ENCODE measurements around the gene COLQ.

The COLQ gene

GRCh38 chr3:15520185-15520584, 1.3 kb downstream of the COLQ start:
- H3K27ac ChIP-seq (ENCODE audit: low read depth, low read length) = no peak overlapping the region
- H3K27me3 ChIP-seq (ENCODE audit: insufficient read depth, low read length) = peaks cover 6% of the 10 kb centered on the region

DNA sequence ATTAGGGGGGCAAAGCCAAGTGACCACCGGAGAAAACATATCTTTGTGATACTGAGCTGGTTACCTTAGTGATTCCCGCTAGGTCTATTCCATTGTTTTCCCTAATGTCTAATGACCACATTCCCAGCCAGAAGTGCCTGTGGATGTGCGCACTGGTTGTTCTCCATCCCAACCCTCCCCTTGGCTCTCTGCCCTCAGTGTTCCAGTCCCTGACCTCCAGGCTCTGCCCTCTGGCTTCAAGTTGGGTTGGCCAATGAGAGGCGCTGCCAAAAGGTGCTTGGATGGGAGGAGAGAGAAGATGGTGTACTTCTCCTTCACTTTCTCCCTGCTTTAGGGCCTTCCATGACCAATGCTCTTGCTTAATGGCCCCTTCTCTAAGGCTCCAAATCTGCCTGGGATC, 2.4 kb downstream of the COLQ start:
- no peaks in the 10 kb centered on the region for H3K36me3 ChIP-seq (ENCODE audit: insufficient read depth, low read length)
- 95% methylated on average over 3 of the region's 4 CpGs for WGBS
- no peaks in the 10 kb centered on the region; the same call in 1 of the 2 replicates for H3K27me3 ChIP-seq (ENCODE audit: insufficient read depth, low read length)
- H3K9me3 ChIP-seq (ENCODE audit: insufficient read depth, low read depth, low read length) = no peaks in the 10 kb centered on the region
- peaks cover 13% of the 10 kb centered on the region for H3K4me1 ChIP-seq (ENCODE audit: insufficient read depth, low read length)
- H3K9ac ChIP-seq (ENCODE audit: low read depth, low read length) = no peak overlapping the region
- H3K4me3 ChIP-seq (ENCODE audit: low read length) = no peak overlapping the region
- H3K27ac ChIP-seq (ENCODE audit: low read depth, low read length) = no peak overlapping the region

More at GRCh38 chr3:15520185-15520584, 1.3 kb downstream of the COLQ start:
- Histone ChIP-seq H3K4me1 (ENCODE audit: insufficient read depth, low read length) (peaks cover 13% of the 10 kb centered on the region), H3K9ac (ENCODE audit: low read depth, low read length) (no peak overlapping the region), H3K4me3 (ENCODE audit: low read length) (no peak overlapping the region), H3K9me3 (ENCODE audit: insufficient read depth, low read depth, low read length) (no peaks in the 10 kb centered on the region), H3K36me3 (ENCODE audit: insufficient read depth, low read length) (no peaks in the 10 kb centered on the region)
- WGBS = 68% methylated on average over 3 of the region's 3 CpGs

- Histone ChIP-seq H3K9me3 (ENCODE audit: insufficient read depth, low read depth, low read length) (no peaks in the 10 kb centered on the region), H3K4me1 (ENCODE audit: insufficient read depth, low read length) (no peaks in the 10 kb centered on the region), H3K36me3 (ENCODE audit: insufficient read depth, low read length) (no peaks in the 10 kb centered on the region), H3K9ac (ENCODE audit: low read depth, low read length) (no peak overlapping the region), H3K4me3 (ENCODE audit: low read length) (no peak overlapping the region), H3K27ac (ENCODE audit: low read depth, low read length) (no peak overlapping the region), H3K27me3 (ENCODE audit: insufficient read depth, low read length) (no peaks in the 10 kb centered on the region)
- WGBS = 96% methylated on average over 3 of the region's 4 CpGs
Observed at GRCh38 chr3:15514663-15515340, 6.7 kb downstream of the COLQ start.

DNA sequence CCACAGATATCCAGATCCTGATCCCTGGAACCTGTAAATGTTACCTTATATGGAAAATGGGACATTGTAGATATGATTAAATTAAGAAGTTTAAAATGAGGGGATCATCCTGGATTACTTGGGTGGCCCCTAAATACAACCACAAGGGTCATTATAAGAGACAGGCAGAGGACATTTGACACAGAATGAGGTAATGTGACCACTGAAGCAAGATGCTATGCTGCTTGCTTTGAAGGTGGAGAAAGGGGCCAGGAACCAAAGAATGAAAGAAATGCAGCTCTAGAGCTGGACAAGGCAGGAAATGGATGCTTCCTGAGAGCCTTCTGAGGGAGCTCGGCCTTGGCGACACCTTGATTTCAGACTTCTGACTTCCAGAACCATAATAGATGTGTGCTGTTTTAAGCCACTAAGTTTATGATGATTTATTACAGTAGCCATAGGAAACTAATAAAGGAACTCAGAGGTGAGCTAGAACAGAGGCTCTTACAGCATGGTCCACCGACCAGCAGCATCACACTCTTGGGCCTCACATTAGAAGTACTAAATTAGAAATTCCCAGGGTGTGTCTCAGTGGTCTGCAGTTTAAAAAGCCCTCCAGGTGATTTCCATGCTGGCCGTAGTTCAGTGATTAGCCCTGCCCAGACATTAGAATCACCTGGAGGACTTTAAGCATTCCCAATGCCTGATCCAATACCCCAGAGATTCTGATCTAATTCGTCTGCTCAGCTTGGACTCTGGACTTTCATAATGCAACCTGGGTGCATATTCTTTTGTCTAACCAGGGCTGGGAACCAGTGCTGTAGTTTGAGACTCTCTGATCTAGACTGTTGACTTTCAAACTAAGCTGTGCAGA, 7.5 kb downstream of the COLQ start:
- H3K27ac ChIP-seq (ENCODE audit: low read depth, low read length) = no peak overlapping the region
- no peaks in the 10 kb centered on the region for H3K36me3 ChIP-seq (ENCODE audit: insufficient read depth, low read length)
- H3K4me3 ChIP-seq (ENCODE audit: low read length) = no peak overlapping the region
- H3K9ac ChIP-seq (ENCODE audit: low read depth, low read length) = no peak overlapping the region
- 91% methylated on average over 5 of the region's 5 CpGs for WGBS
- H3K27me3 ChIP-seq (ENCODE audit: insufficient read depth, low read length) = no peaks in the 10 kb centered on the region
- H3K9me3 ChIP-seq (ENCODE audit: insufficient read depth, low read depth, low read length) = no peaks in the 10 kb centered on the region
- no peaks in the 10 kb centered on the region for H3K4me1 ChIP-seq (ENCODE audit: insufficient read depth, low read length)

DNA sequence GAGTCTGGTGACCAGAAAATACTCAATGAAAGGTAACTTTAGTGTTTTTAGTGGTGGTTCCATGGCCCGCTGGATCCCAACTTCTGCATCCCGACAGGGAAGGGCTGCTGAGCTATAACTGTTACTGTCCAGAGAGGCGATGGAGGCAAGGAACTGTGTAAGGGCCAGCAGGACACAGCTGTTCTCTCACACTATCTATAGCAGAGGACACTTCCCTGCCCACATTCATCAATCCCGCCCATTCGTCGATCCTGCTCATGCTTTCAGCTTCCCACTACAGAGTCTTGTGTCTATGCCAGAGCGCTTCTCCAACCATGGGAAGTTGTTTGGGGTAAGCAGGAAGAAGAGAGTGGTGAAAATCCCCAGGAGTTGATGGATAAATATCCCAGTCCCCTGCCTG, 8.4 kb downstream of the COLQ start:
- Histone ChIP-seq H3K9me3 (ENCODE audit: insufficient read depth, low read depth, low read length) (no peaks in the 10 kb centered on the region), H3K9ac (ENCODE audit: low read depth, low read length) (no peak overlapping the region), H3K27ac (ENCODE audit: low read depth, low read length) (no peak overlapping the region), H3K4me3 (ENCODE audit: low read length) (no peak overlapping the region), H3K36me3 (ENCODE audit: insufficient read depth, low read length) (no peaks in the 10 kb centered on the region), H3K27me3 (ENCODE audit: insufficient read depth, low read length) (no peaks in the 10 kb centered on the region), H3K4me1 (ENCODE audit: insufficient read depth, low read length) (no peaks in the 10 kb centered on the region)
- 90% methylated on average over 6 of the region's 7 CpGs for WGBS

DNA sequence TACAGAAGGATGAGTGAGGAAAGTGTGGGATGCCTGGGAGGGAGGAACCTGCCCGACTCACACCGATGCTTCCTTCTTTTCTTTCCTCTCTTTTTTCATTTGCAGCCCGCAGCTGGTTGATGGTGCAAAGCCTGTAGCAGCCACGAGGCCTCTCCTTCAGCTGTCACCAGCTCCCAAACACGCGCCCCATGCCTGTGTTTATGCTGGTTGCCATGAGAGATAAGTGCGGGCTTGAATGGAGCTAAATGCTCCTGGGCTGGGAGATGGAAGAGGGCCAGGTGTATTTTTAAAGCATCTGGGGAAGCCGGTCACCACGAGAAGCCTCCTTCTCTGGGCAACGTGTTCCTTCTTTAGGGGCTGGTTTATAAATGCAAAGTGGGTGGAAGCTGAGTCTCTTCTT, 9.3 kb downstream of the COLQ start:
- Histone ChIP-seq H3K4me3 (ENCODE audit: low read length) (no peak overlapping the region), H3K36me3 (ENCODE audit: insufficient read depth, low read length) (no peaks in the 10 kb centered on the region), H3K4me1 (ENCODE audit: insufficient read depth, low read length) (no peaks in the 10 kb centered on the region), H3K27me3 (ENCODE audit: insufficient read depth, low read length) (no peaks in the 10 kb centered on the region), H3K9ac (ENCODE audit: low read depth, low read length) (no peak overlapping the region), H3K9me3 (ENCODE audit: insufficient read depth, low read depth, low read length) (no peaks in the 10 kb centered on the region), H3K27ac (ENCODE audit: low read depth, low read length) (no peak overlapping the region)
- WGBS = 91% methylated on average over 10 of the region's 10 CpGs

DNA sequence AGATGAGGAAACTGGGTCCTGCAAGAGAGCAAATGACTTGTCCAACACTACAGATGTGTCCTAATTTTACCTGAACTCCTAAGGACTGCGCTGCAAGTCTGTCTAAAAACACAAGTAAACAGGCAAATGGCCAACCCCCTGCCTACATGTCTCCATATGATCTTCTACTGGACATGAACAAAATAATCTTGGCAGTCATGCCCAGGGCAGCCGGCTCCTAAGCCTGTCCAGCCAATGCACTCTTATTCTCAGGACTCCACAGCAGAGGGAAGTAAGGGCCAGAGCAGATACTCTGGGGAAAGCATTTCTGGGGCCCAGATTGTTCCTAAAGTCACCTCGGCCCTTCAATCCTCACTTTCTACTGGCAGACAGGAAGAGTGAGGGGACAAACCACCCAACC, 10.3 kb downstream of the COLQ start:
- no peaks in the 10 kb centered on the region for H3K36me3 ChIP-seq (ENCODE audit: insufficient read depth, low read length)
- H3K9ac ChIP-seq (ENCODE audit: low read depth, low read length) = no peak overlapping the region
- H3K27me3 ChIP-seq (ENCODE audit: insufficient read depth, low read length) = no peaks in the 10 kb centered on the region
- 93% methylated on average over 3 of the region's 3 CpGs for whole genome bisulfite sequencing
- H3K27ac ChIP-seq (ENCODE audit: low read depth, low read length) = no peak overlapping the region
- no peaks in the 10 kb centered on the region for H3K4me1 ChIP-seq (ENCODE audit: insufficient read depth, low read length)
- H3K4me3 ChIP-seq (ENCODE audit: low read length) = no peak overlapping the region
- no peaks in the 10 kb centered on the region for H3K9me3 ChIP-seq (ENCODE audit: insufficient read depth, low read depth, low read length)

- no peak overlapping the region for H3K9ac ChIP-seq (ENCODE audit: low read depth, low read length)
- H3K4me3 ChIP-seq (ENCODE audit: low read length) = no peak overlapping the region
- H3K9me3 ChIP-seq (ENCODE audit: insufficient read depth, low read depth, low read length) = no peaks in the 10 kb centered on the region
- no peaks in the 10 kb centered on the region for H3K36me3 ChIP-seq (ENCODE audit: insufficient read depth, low read length)
- H3K27ac ChIP-seq (ENCODE audit: low read depth, low read length) = no peak overlapping the region
- no peaks in the 10 kb centered on the region for H3K27me3 ChIP-seq (ENCODE audit: insufficient read depth, low read length)
- H3K4me1 ChIP-seq (ENCODE audit: insufficient read depth, low read length) = no peaks in the 10 kb centered on the region
- 74% methylated on average over 3 of the region's 3 CpGs for WGBS
Observed at GRCh38 chr3:15510493-15510892, 11.0 kb downstream of the COLQ start.

DNA sequence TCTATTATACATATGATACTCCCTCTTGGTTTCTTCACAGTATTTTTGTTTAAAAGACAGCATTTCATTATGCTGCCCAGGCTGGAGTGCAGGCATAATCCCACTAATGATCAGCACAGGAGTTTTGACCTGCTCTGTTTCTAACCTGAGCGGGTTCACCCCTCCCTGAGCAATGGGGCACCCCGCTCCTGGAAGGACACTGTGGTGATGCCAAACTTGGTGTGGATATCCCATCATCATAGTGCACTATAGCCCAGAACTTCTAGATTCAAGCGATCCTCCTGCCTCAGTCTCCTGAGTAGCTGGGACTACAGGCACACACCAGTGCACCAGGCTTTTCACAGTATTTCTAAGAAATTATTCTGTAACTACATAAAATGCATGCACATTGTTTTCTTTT, 14.9 kb downstream of the COLQ start:
- WGBS = 90% methylated on average over 3 of the region's 3 CpGs
- Histone ChIP-seq H3K4me3 (ENCODE audit: low read length) (no peak overlapping the region), H3K27me3 (ENCODE audit: insufficient read depth, low read length) (no peaks in the 10 kb centered on the region), H3K9me3 (ENCODE audit: insufficient read depth, low read depth, low read length) (no peaks in the 10 kb centered on the region), H3K36me3 (ENCODE audit: insufficient read depth, low read length) (no peaks in the 10 kb centered on the region), H3K4me1 (ENCODE audit: insufficient read depth, low read length) (no peaks in the 10 kb centered on the region), H3K9ac (ENCODE audit: low read depth, low read length) (no peak overlapping the region), H3K27ac (ENCODE audit: low read depth, low read length) (no peak overlapping the region)

- no peaks in the 10 kb centered on the region for H3K9me3 ChIP-seq (ENCODE audit: insufficient read depth, low read depth, low read length)
- no peak overlapping the region for H3K27ac ChIP-seq (ENCODE audit: low read depth, low read length)
- no peaks in the 10 kb centered on the region for H3K27me3 ChIP-seq (ENCODE audit: insufficient read depth, low read length)
- no peak overlapping the region for H3K4me3 ChIP-seq (ENCODE audit: low read length)
- WGBS = 89% methylated on average over 7 of the region's 7 CpGs
- H3K36me3 ChIP-seq (ENCODE audit: insufficient read depth, low read length) = no peaks in the 10 kb centered on the region
- H3K4me1 ChIP-seq (ENCODE audit: insufficient read depth, low read length) = no peaks in the 10 kb centered on the region
- H3K9ac ChIP-seq (ENCODE audit: low read depth, low read length) = no peak overlapping the region
Observed at GRCh38 chr3:15505479-15506165, 15.9 kb downstream of the COLQ start.

GRCh38 chr3:15502616-15503015, 18.9 kb downstream of the COLQ start:
- no peaks in the 10 kb centered on the region for H3K4me1 ChIP-seq (ENCODE audit: insufficient read depth, low read length)
- H3K9ac ChIP-seq (ENCODE audit: low read depth, low read length) = no peak overlapping the region
- 95% methylated on average over 8 of the region's 8 CpGs for WGBS
- no peaks in the 10 kb centered on the region for H3K27me3 ChIP-seq (ENCODE audit: insufficient read depth, low read length)
- no peak overlapping the region for H3K27ac ChIP-seq (ENCODE audit: low read depth, low read length)
- no peaks in the 10 kb centered on the region for H3K9me3 ChIP-seq (ENCODE audit: insufficient read depth, low read depth, low read length)
- no peaks in the 10 kb centered on the region for H3K36me3 ChIP-seq (ENCODE audit: insufficient read depth, low read length)
- no peak overlapping the region for H3K4me3 ChIP-seq (ENCODE audit: low read length)

Measured in HUES64 (cell line).